Non-pigmented ciliary epithelial cell (primary cell): ENCODE measurements around the gene BCAR1.
"Not testable (repeated sequence)": the region's sequence is repeated elsewhere in the genome, so short reads cannot be mapped to it uniquely, and the experiment has no call there.

Experiments used
- DNase-seq: peaks from one replicate; pipeline ENCODE4 v3.0.0-alpha.2; 2010; ENCODE audit warnings: low read depth

The BCAR1 gene

GRCh38 chr16:75272097-75272551 lies 20.7 kb upstream of the BCAR1 start:
- DNase-seq = no peak

DNA sequence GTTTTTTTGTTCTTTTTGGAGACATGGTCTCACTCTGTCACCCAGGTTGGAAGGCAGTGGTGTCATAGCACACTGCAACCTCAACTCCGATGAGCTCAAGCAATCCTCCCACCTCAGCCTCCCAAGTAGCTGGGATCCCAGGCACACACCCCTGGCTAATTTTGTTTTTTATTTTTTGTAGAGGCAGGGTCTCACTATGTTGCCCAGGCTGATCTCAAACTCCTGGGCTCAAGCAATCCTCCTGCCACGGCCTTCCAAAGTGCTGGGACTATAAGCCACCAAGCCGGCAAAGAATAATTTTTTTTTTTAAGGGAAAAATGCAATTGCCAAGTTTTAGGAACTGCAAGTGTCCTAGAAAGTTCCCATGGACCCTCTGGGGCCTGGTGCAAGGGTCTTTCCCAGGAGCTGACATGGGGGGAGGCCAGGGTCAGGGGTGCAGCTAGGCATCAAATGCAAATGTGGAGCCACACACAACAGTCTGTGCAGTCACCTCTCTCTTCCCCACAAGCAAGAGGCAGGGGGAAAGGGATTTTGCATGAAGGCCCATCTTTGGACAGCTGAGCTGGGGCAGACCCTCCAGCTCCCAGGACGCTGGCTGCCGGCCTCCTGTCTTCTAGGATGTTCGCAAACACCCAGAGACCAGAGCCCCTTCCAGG lies 20.1 kb upstream of the BCAR1 start:
- DNase-seq = no peak

- not testable (repeated sequence) for DNase-seq
These were observed 17.9 kb upstream of the BCAR1 start for GRCh38 chr16:75269358-75269757.

DNA sequence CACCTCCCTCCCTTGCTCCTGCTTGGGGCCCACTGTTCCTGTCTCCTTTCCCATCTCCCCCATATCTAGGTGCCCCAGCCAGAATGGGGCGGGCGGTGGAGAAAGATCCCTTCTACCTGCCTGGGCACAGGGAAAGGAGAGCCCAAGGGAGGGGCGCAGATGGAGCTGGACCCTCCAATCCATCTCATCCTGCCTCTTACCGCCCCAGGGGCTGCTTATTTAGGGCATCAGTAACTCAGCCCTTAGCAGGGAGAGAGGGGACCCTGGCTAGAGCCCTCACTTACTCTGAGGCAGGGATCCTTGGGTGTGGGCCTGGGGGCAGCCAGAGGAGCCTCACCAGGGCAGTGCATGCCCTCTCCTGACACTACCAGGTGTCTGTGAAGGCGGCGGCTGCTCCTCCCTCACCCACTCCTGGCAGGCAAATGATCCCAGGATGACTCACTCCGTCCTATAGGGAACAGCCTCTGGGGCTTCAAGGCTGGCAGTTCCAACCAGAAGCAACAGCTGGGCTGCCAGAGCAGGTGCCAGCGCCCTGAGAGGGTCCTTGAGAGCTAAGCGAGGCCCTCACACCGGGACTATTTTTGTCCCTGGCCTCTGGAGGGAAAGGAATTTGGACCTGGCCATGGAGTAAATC lies 16.3 kb upstream of the BCAR1 start:
- DNase-seq = no peak

- DNase-seq = no peak
These were observed 15.6 kb upstream of the BCAR1 start for GRCh38 chr16:75266738-75267630.

- no peak for DNase-seq
These were observed 14.7 kb upstream of the BCAR1 start for GRCh38 chr16:75265911-75266701.

- DNase-seq = no peak
These were observed 13.8 kb upstream of the BCAR1 start for GRCh38 chr16:75264999-75265910.

DNA sequence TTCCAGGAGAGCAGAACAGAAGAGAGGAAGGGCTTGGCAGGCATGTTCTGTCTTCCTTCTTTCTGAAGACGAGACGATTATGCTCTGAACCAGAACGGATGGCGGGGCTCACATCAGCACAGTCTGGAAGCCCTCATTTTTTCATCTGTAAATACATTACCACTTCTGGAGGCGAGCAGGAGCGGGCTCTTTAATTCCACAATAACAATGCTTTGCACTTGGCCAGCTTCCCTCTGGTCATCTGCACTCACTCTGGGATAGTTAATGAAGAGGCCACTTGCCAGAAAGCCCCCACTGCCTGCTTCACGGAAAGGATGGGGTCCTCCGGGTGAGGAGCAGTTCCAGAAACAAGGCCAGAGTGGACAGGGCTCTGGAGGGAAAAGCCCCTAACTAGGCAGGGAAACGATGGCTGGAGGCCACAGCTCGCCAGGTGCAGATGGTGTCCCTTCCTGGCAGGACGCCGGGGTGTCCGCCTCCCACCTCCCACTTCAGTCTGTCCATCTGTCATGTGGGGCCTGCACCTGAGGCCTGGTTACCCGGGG lies 13.1 kb upstream of the BCAR1 start:
- no peak for DNase-seq

DNA sequence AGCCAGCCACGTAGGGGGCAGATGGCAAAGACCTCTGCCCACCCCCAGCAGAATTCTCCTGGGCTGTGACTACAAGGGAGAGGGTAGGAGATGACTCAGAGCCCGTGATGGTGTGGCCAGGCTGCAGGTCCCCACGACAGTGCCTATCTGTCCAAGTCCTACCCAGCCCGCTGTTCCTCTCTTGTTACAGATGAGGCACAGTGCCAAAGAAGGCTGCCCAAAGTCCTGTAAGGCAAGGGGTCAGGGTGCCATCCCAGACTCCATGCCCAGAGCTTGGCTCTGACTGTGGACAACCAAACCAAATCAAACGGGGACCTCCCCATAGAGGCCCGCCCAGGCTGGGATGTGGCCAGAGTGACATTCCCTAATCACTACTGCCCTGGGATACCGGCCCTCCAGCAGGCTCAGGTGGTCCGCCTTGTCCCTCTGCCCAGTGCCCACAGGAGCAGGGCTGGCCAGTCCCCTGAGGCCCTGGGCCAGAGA lies 12.6 kb upstream of the BCAR1 start:
- no peak for DNase-seq

- no peak for DNase-seq
These were observed 12.0 kb upstream of the BCAR1 start for GRCh38 chr16:75263291-75263962.

- no peak for DNase-seq
These were observed 11.3 kb upstream of the BCAR1 start for GRCh38 chr16:75262800-75263127.

DNA sequence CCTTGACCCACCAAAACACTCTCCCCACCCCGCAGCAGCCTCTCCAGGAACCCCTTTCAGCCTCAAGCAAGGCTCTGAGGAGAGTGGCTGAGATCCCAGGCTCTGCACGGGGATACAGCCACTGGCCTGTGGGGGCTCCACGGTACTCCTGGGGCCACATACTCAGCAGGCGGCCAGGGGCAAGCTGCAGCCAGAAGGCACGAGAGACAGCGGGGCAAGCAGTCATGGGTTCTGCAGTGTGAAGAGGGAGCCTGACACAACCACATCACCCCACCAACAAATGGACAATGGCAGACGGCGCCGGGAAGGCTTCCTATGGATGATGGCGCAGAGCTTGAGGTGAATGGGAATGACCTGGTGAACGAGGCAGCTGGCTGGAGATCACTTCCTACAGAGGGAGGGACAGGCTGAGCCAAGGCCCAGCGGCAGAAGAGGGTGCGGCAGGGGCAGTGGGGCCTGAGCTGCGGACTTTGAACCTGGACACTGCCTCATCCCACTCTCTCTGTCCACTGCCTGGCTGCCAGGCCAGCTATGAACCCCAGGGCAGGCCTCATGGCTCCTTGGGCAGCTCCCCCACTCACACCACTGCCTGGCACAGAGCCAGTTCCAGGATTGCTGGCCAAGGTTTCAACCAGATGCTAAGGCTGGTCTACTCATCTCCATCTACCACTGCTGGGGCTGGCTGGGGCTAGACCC lies 10.8 kb upstream of the BCAR1 start:
- DNase-seq = no peak

- DNase-seq = no peak
These were observed 10.2 kb upstream of the BCAR1 start for GRCh38 chr16:75261590-75262078.

GRCh38 chr16:75260851-75261589 lies 9.6 kb upstream of the BCAR1 start:
- no peak for DNase-seq

DNA sequence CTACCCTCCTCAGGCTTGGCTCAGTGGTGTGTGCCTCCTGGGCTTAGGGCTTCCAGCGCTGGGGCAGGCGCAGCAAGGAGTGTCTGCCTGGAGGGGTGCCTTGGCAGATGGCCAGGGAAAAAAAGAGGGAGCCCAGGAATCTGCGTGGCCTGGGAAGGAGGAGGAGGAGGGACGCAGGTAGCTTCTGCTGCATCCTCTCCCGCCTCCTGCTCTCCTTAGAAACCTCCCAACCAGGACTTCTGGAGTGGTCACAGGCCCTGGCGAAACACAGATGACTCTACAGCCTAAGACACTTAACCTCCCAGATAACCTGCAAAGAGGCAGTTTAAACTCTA lies 7.3 kb upstream of the BCAR1 start:
- DNase-seq = no peak

DNA sequence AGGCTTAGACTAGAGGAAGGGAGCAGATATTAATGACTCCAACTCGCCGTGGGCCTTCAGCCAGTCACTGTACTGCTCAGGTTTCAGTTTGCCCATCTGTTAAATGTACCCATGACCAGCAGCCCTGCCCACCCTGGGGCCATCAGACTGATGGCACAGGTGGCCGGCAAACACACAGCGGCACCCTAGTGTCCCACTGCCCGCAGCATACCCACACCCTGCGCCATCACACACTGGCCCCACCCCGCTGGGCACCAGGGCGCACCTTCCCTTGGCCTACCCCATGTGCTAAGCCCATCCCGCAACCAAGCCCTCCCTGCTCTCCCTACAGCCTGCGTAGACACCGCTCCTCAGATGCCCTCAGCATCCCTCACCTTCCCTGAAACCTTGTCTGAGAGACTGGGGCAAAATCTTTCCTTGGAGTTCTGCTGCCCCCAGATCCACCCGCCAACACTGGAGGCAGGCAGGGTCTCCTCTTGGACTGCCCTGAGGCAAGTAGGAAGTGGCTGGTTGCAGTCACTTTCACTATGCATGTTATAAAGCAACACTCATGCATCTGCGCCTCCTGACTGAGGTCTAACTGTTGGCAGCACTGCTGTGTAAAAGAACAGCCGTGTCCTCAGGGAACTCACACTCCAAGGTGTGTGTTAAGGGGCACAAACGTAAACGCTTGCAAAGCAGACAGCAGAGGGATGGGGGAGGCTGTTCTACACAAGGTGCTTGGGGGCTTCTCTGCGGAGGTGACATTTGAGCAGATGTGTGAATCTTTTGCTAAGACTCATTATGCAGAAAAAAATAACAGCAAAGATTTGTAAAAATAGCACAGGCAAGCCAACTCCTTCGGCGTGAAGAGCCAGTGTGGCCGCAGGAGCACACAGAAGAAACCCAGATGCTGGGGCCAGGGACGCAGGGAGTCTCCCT lies 6.7 kb upstream of the BCAR1 start:
- DNase-seq = no peak

DNA sequence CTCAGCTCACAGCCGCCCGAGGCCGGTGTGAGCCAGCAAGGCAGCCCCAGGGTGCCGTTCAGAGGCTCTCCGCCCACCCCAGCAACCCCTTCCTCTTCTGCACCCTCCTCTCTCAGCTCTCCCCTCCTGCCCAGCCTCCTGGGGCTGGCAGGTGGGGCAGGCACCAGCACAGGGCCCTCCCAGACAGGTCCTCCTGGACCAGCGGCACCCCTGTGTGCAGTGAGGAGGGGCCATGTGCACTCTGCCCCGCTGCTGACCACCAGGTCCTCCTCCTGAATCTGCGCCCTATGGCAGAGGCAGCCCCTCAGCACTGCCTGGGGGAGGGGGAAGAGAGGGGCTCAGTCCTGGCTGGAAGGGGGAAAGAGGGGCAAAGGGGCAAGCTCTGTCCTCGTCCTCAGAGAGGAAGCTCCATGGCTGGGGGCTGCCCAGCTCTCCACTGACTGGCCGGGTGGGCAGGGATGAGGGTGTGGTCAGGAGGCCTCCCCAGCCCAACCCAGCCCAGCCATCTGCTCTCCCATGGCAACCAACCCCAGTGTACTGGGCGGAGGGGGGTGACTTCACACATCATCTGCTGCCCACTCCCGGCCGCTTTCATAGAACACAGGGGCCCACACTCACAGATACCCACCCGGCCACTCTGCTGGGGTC lies 5.4 kb upstream of the BCAR1 start:
- no peak for DNase-seq
